ENCODE measurements around the gene TMEM145.

The TMEM145 gene

GRCh38 chr19:42292963-42293362 is 20.1 kb upstream of the TMEM145 start:
- Histone ChIP-seq H3K79me1 (replicated peaks; ENCODE audit: low read length, poor library complexity, severe bottlenecking) (peaks cover 50% of the 10 kb centered on the region), H3K23ac (ENCODE audit: low read length in 2 of 2) (no peak overlapping the region), H3K4me2 (ENCODE audit: low read length, poor library complexity, severe bottlenecking) (no peak overlapping the region), H3K14ac (ENCODE audit: low read length in 2 of 2) (no peak overlapping the region), H3K27me3 (ENCODE audit: control insufficient read depth in 1 of 2, insufficient read depth in 1 of 2, low read length in 2 of 2) (no peaks in the 10 kb centered on the region), H2BK15ac (ENCODE audit: low read depth, poor library complexity, severe bottlenecking) (no peak overlapping the region), H2AFZ (ENCODE audit: low read depth, low read length) (no peak overlapping the region), H3K27ac (ENCODE audit: low read length, poor library complexity, severe bottlenecking) (no peak overlapping the region), H2BK120ac (ENCODE audit: low read depth, low read length) (no peak overlapping the region), H3K4me1 (ENCODE audit: control insufficient read depth, insufficient read depth, low read depth, low read length) (peaks cover 14% of the 10 kb centered on the region), H4K91ac (ENCODE audit: low read length) (no peak overlapping the region), H4K8ac (ENCODE audit: low read length) (no peak overlapping the region), H3K36me3 (ENCODE audit: control insufficient read depth in 1 of 2, insufficient read depth in 2 of 2, low read depth in 1 of 2, low read length in 2 of 2) (peaks cover 89 to 93% of the 10 kb centered on the region in 2 experiments), H3K4ac (ENCODE audit: low read depth in 1 of 2, low read length in 2 of 2) (no peak overlapping the region), H3K4me3 (ENCODE audit: insufficient read depth in 1 of 2, low read depth in 1 of 2, low read length in 2 of 2) (no peak overlapping the region), H3K9ac (ENCODE audit: low read length) (no peak overlapping the region), H3K9me3 (ENCODE audit: control insufficient read depth, low read length) (no peaks in the 10 kb centered on the region), H2BK12ac (ENCODE audit: low read length in 2 of 2) (no peak overlapping the region), H3K18ac (ENCODE audit: low read depth in 1 of 2, low read length in 2 of 2) (no peak overlapping the region), H2AK5ac (ENCODE audit: low read length, severe bottlenecking) (no peak overlapping the region), H2BK5ac (ENCODE audit: low read depth, low read length, poor library complexity, severe bottlenecking) (no peak overlapping the region)
- 96% methylated on average over 14 of the region's 14 CpGs for WGBS
- DNase-seq: no peak

- Histone ChIP-seq H3K79me1 (replicated peaks; ENCODE audit: low read length, poor library complexity, severe bottlenecking) (peaks cover 47% of the 10 kb centered on the region), H2AFZ (ENCODE audit: low read depth, low read length) (no peak overlapping the region), H3K27ac (ENCODE audit: low read length, poor library complexity, severe bottlenecking) (no peak overlapping the region), H2AK5ac (ENCODE audit: low read length, severe bottlenecking) (no peak overlapping the region), H3K4me3 (ENCODE audit: insufficient read depth in 1 of 2, low read depth in 1 of 2, low read length in 2 of 2) (no peak overlapping the region), H3K23ac (ENCODE audit: low read length in 2 of 2) (no peak overlapping the region), H3K4ac (ENCODE audit: low read depth in 1 of 2, low read length in 2 of 2) (no peak overlapping the region), H4K8ac (ENCODE audit: low read length) (no peak overlapping the region), H3K18ac (ENCODE audit: low read depth in 1 of 2, low read length in 2 of 2) (no peak overlapping the region), H3K14ac (ENCODE audit: low read length in 2 of 2) (no peak overlapping the region), H3K4me1 (ENCODE audit: control insufficient read depth, insufficient read depth, low read depth, low read length) (peaks cover 14% of the 10 kb centered on the region), H2BK12ac (ENCODE audit: low read length in 2 of 2) (no peak overlapping the region), H3K36me3 (ENCODE audit: control insufficient read depth in 1 of 2, insufficient read depth in 2 of 2, low read depth in 1 of 2, low read length in 2 of 2) (peaks cover 84 to 87% of the 10 kb centered on the region in 2 experiments), H4K91ac (ENCODE audit: low read length) (no peak overlapping the region), H2BK15ac (ENCODE audit: low read depth, poor library complexity, severe bottlenecking) (peak overlapping the region; percentile 64), H3K4me2 (ENCODE audit: low read length, poor library complexity, severe bottlenecking) (no peak overlapping the region), H2BK5ac (ENCODE audit: low read depth, low read length, poor library complexity, severe bottlenecking) (no peak overlapping the region), H3K9ac (ENCODE audit: low read length) (no peak overlapping the region), H2BK120ac (ENCODE audit: low read depth, low read length) (no peak overlapping the region), H3K27me3 (ENCODE audit: control insufficient read depth in 1 of 2, insufficient read depth in 1 of 2, low read length in 2 of 2) (no peaks in the 10 kb centered on the region), H3K9me3 (ENCODE audit: control insufficient read depth, low read length) (no peaks in the 10 kb centered on the region)
- no peak for DNase-seq
- WGBS: 86% methylated on average over 15 of the region's 17 CpGs
Measured at GRCh38 chr19:42293540-42293939, 19.6 kb upstream of the TMEM145 start.

GRCh38 chr19:42293948-42294347 is 19.2 kb upstream of the TMEM145 start:
- Histone ChIP-seq H2AFZ (ENCODE audit: low read depth, low read length) (no peak overlapping the region), H3K36me3 (ENCODE audit: control insufficient read depth in 1 of 2, insufficient read depth in 2 of 2, low read depth in 1 of 2, low read length in 2 of 2) (peaks cover 79 to 83% of the 10 kb centered on the region in 2 experiments), H3K4me2 (ENCODE audit: low read length, poor library complexity, severe bottlenecking) (no peak overlapping the region), H3K9ac (ENCODE audit: low read length) (no peak overlapping the region), H2AK5ac (ENCODE audit: low read length, severe bottlenecking) (no peak overlapping the region), H3K4me1 (ENCODE audit: control insufficient read depth, insufficient read depth, low read depth, low read length) (peaks cover 14% of the 10 kb centered on the region), H3K23ac (ENCODE audit: low read length in 2 of 2) (no peak overlapping the region), H3K79me1 (replicated peaks; ENCODE audit: low read length, poor library complexity, severe bottlenecking) (peaks cover 44% of the 10 kb centered on the region), H2BK15ac (ENCODE audit: low read depth, poor library complexity, severe bottlenecking) (no peak overlapping the region), H3K14ac (ENCODE audit: low read length in 2 of 2) (no peak overlapping the region), H3K27ac (ENCODE audit: low read length, poor library complexity, severe bottlenecking) (no peak overlapping the region), H3K27me3 (ENCODE audit: control insufficient read depth in 1 of 2, insufficient read depth in 1 of 2, low read length in 2 of 2) (no peaks in the 10 kb centered on the region), H2BK12ac (ENCODE audit: low read length in 2 of 2) (no peak overlapping the region), H3K4ac (ENCODE audit: low read depth in 1 of 2, low read length in 2 of 2) (no peak overlapping the region), H2BK120ac (ENCODE audit: low read depth, low read length) (no peak overlapping the region), H4K91ac (ENCODE audit: low read length) (no peak overlapping the region), H4K8ac (ENCODE audit: low read length) (no peak overlapping the region), H3K18ac (ENCODE audit: low read depth in 1 of 2, low read length in 2 of 2) (no peak overlapping the region), H2BK5ac (ENCODE audit: low read depth, low read length, poor library complexity, severe bottlenecking) (no peak overlapping the region), H3K4me3 (ENCODE audit: insufficient read depth in 1 of 2, low read depth in 1 of 2, low read length in 2 of 2) (no peak overlapping the region), H3K9me3 (ENCODE audit: control insufficient read depth, low read length) (no peaks in the 10 kb centered on the region)
- 96% methylated on average over 15 of the region's 15 CpGs for WGBS
- DNase-seq: no peak

- 95% methylated on average over 22 of the region's 24 CpGs for WGBS
- H3K4me2 ChIP-seq (ENCODE audit: low read length, poor library complexity, severe bottlenecking): no peak overlapping the region
- H2BK5ac ChIP-seq (ENCODE audit: low read depth, low read length, poor library complexity, severe bottlenecking): no peak overlapping the region
- no peak overlapping the region for H3K27ac ChIP-seq (ENCODE audit: low read length, poor library complexity, severe bottlenecking)
- H2AFZ ChIP-seq (ENCODE audit: low read depth, low read length): no peak overlapping the region
- no peak overlapping the region for H2BK12ac ChIP-seq (ENCODE audit: low read length in 2 of 2)
- H3K14ac ChIP-seq (ENCODE audit: low read length in 2 of 2): no peak overlapping the region
- no peak overlapping the region for H3K18ac ChIP-seq (ENCODE audit: low read depth in 1 of 2, low read length in 2 of 2)
- peaks cover 37% of the 10 kb centered on the region for H3K79me1 ChIP-seq (replicated peaks; ENCODE audit: low read length, poor library complexity, severe bottlenecking)
- H3K27me3 ChIP-seq (ENCODE audit: control insufficient read depth in 1 of 2, insufficient read depth in 1 of 2, low read length in 2 of 2): no peaks in the 10 kb centered on the region
- H3K4me3 ChIP-seq (ENCODE audit: insufficient read depth in 1 of 2, low read depth in 1 of 2, low read length in 2 of 2): no peak overlapping the region
- H3K4ac ChIP-seq (ENCODE audit: low read depth in 1 of 2, low read length in 2 of 2): no peak overlapping the region
- H3K4me1 ChIP-seq (ENCODE audit: control insufficient read depth, insufficient read depth, low read depth, low read length): peaks cover 14% of the 10 kb centered on the region
- H4K91ac ChIP-seq (ENCODE audit: low read length): no peak overlapping the region
- H3K36me3 ChIP-seq (ENCODE audit: control insufficient read depth in 1 of 2, insufficient read depth in 2 of 2, low read depth in 1 of 2, low read length in 2 of 2): peaks cover 73 to 77% of the 10 kb centered on the region in 2 experiments
- no peak overlapping the region for H3K23ac ChIP-seq (ENCODE audit: low read length in 2 of 2)
- H4K8ac ChIP-seq (ENCODE audit: low read length): no peak overlapping the region
- no peak for DNase-seq
- H3K9me3 ChIP-seq (ENCODE audit: control insufficient read depth, low read length): no peaks in the 10 kb centered on the region
- no peak overlapping the region for H2AK5ac ChIP-seq (ENCODE audit: low read length, severe bottlenecking)
- H2BK15ac ChIP-seq (ENCODE audit: low read depth, poor library complexity, severe bottlenecking): no peak overlapping the region
- no peak overlapping the region for H3K9ac ChIP-seq (ENCODE audit: low read length)
- H2BK120ac ChIP-seq (ENCODE audit: low read depth, low read length): no peak overlapping the region
Measured at GRCh38 chr19:42294471-42295137, 18.5 kb upstream of the TMEM145 start.
